ENCODE data around the gene ARHGEF37. TPM values are rescaled to one million over a fixed set of nuclear protein-coding genes. Genes with fewer than 3 reads are reported as not detected.

Gene ARHGEF37
- total and polyA plus RNA-seq, 2 of the 8 experiments (the other 6 are each of a cell fraction or from before 2014, with no cell fraction given), result 0.21 to 0.48 TPM

DNA sequence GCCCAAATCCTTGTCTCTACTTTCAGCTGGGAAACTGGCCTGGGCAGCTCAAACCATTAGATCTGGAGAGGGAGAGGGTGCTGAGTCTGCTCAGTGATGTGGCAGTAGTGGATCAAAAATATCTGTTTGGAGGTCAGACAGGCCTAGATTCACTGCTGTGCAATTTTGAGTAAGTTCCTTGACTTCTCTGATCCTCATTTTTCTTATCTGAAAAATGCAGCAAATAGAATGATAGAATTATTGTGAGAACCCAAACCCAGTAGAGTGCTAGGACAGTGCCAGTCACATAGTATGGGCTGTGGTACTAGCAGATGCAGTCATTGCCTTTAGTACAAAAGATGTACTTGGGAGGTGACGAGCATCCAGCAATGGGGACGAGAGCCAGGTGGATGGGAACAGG lies 50.2 kb downstream of the ARHGEF37 start:
- no peak overlapping the region for H3K9ac ChIP-seq (replicated peaks in 1 of 4; ENCODE audit: extremely low read depth in 1 of 4, low read depth in 3 of 4, low read length in 3 of 4)
- H2AK5ac ChIP-seq (ENCODE audit: low read depth, low read length), result no peak overlapping the region
- H4K8ac ChIP-seq (ENCODE audit: extremely low read depth, insufficient read depth, low read length), result no peak overlapping the region
- ChIA-PET POLR2A (ENCODE audit: partially characterized antibody) (no interaction called here), CTCF (ENCODE audit: partially characterized antibody) (interaction anchor here (19.9 kb wide), 1 partner anchor 200 kb away, joined by 470 read pairs; no protein-coding TSS in a partner anchor)
- H3K4me1 ChIP-seq (replicated peaks in 1 of 4; ENCODE audit: control insufficient read depth in 3 of 4, insufficient read depth in 4 of 4, low read length in 3 of 4), result peaks cover 12 to 16% (median 12%) of the 10 kb centered on the region in 4 experiments
- peak overlapping the region; percentile 1 for H4K91ac ChIP-seq (replicated peaks; ENCODE audit: insufficient read length, low read length)
- H3K4ac ChIP-seq (replicated peaks; ENCODE audit: insufficient read length, low read depth, low read length), result no peak overlapping the region
- no peaks in the 10 kb centered on the region for H3K79me1 ChIP-seq (ENCODE audit: low read depth, low read length)
- H3K9me3 ChIP-seq (ENCODE audit: insufficient read depth in 2 of 2, low read depth in 1 of 2, low read length in 1 of 2), result no peaks in the 10 kb centered on the region
- no peak overlapping the region for H3K14ac ChIP-seq (ENCODE audit: insufficient read length)
- no peaks in the 10 kb centered on the region for H3K36me3 ChIP-seq (ENCODE audit: control insufficient read depth in 2 of 4, insufficient read depth in 4 of 4, low read length in 3 of 4)
- H4K5ac ChIP-seq (ENCODE audit: insufficient read length, low read depth, low read length), result no peak overlapping the region
- peak overlapping the region; percentile 8; the same call in 1 of the 2 replicates for H2BK15ac ChIP-seq (ENCODE audit: low read length)
- H2BK120ac ChIP-seq (replicated peaks; ENCODE audit: low read depth, low read length), result no peak overlapping the region
- H2AFZ ChIP-seq (ENCODE audit: low read length), result no peak overlapping the region
- H2BK5ac ChIP-seq (ENCODE audit: low read depth, low read length), result no peak overlapping the region
- H2BK12ac ChIP-seq (ENCODE audit: low read depth, low read length), result peak overlapping the region; percentile 75; the same call in 1 of the 2 replicates
- no peak overlapping the region for H3K56ac ChIP-seq (replicated peaks; ENCODE audit: insufficient read length, low read depth, low read length)
- no peak overlapping the region for H3K4me3 ChIP-seq (ENCODE audit: extremely low read depth in 1 of 4, insufficient read depth in 2 of 4, low read depth in 3 of 4, low read length in 4 of 4)
- H3K27me3 ChIP-seq (replicated peaks in 1 of 4; ENCODE audit: control insufficient read depth in 3 of 4, extremely low read depth in 1 of 4, insufficient read depth in 3 of 4, low read length in 3 of 4), result no peaks in the 10 kb centered on the region
- FAIRE-seq, result no peak
- H3K18ac ChIP-seq (ENCODE audit: extremely low read depth, low read length), result no peak overlapping the region
- H4K20me1 ChIP-seq (replicated peaks in 1 of 2; ENCODE audit: control insufficient read depth in 1 of 2, insufficient read depth in 2 of 2, low read length in 2 of 2), result no peaks in the 10 kb centered on the region
- no peaks in the 10 kb centered on the region; the same call in 1 of the 2 replicates for H3K23me2 ChIP-seq (ENCODE audit: low read depth, low read length)
- TF ChIP-seq KDM1A (IDR thresholded peaks at IDR 0.05; ENCODE audit: borderline replicate concordance, low read length) (peak; percentile 86), POLR2A (IDR thresholded peaks at IDR 0.05; ENCODE audit: control extremely low read depth in 1 of 2, low read depth in 2 of 2, low read length in 2 of 2) (no peak), HDAC2 (IDR thresholded peaks at IDR 0.05; ENCODE audit: borderline replicate concordance in 1 of 2, low read depth in 2 of 2, low read length in 2 of 2) (peak in 1 of 2 experiments; percentile 57; a peak in 1 of 4 replicates)
- WGBS, 2 experiments (ENCODE audit: extremely low coverage in 1 of 2, insufficient coverage in 1 of 2, insufficient read length in 1 of 2, insufficient replicate concordance in 2 of 2, low coverage in 1 of 2, low lambda C conversion rate in 2 of 2, missing lambda C conversion rate in 1 of 2), result 90% methylated on average over 2 of the region's 2 CpGs; no CpG with 5 or more reads in 1 of the 2 experiments
- no peak overlapping the region for H2BK20ac ChIP-seq (ENCODE audit: low read length)
- no peaks in the 10 kb centered on the region for H3K79me2 ChIP-seq (ENCODE audit: control insufficient read depth in 1 of 2, insufficient read depth in 2 of 2, low read length in 2 of 2)
- H3K4me2 ChIP-seq (ENCODE audit: insufficient read depth in 1 of 2, low read depth in 2 of 2, low read length in 2 of 2), result no peak overlapping the region
- no peak overlapping the region for H3K23ac ChIP-seq (ENCODE audit: insufficient read length)
- H3K27ac ChIP-seq (ENCODE audit: low read depth, low read length), result no peak overlapping the region
- no peak for DNase-seq (ENCODE audit: low read depth in 1 of 2, low spot score in 2 of 2)
